Gastrocnemius medialis (tissue), 4 donors: Measurements from ENCODE around the gene HOXA7.

Experiments used
- CTCF ChIP-seq, 5 experiments: fragments of 450-650 bp in 3 of 5; fragments of 200-600 bp in 2 of 5; sonication (generic) in 2 of 5; IDR thresholded peaks in 4 of 5; conservative IDR thresholded peaks in 1 of 5; 1 replicate in 4 of 5; 2 replicates in 1 of 5; pipeline ENCODE4 v1.5.1; 2016 to 2019; ENCODE audit warnings: antibody characterized with exemption in 5 of 5, mild to moderate bottlenecking in 3 of 5, moderate library complexity in 3 of 5
- POLR2A ChIP-seq, 2 donors: fragments of 450-650 bp; IDR thresholded peaks; one replicate each; pipeline ENCODE4 v1.6.1; 2017; ENCODE audit warnings: antibody characterized with exemption in 2 of 2, mild to moderate bottlenecking in 2 of 2, moderate library complexity in 2 of 2

- TF ChIP-seq POLR2A (IDR thresholded peaks at IDR 0.05): no peak
- no peak for TF ChIP-seq CTCF (IDR thresholded peaks at IDR 0.05 in 4 of 5, conservative IDR thresholded peaks at IDR 0.05 in 1 of 5)
Measured at GRCh38 chr7:27204851-27205322, 48.4 kb upstream of the HOXA7 start.
